ENCODE measurements around the gene CCR4.
"Not testable (repeated sequence)": the region's sequence is repeated elsewhere in the genome, so short reads cannot be mapped to it uniquely, and the experiment has no call there.

The CCR4 gene

GRCh38 chr3:32951410-32951811 is at the start of gene CCR4:
CCR4 (plus strand) TSS chr3:32951644; CDS start chr3:32953423, 1,779 bp downstream.
- no peak for DNase-seq

GRCh38 chr3:32902887-32903371 is 48.5 kb upstream of the CCR4 start:
- peak; percentile 65 for DNase-seq

GRCh38 chr3:32903953-32904352 is 47.5 kb upstream of the CCR4 start:
- DNase-seq = no peak

GRCh38 chr3:32909999-32910398 is 41.4 kb upstream of the CCR4 start:
- DNase-seq = no peak

GRCh38 chr3:32910954-32911353 is 40.5 kb upstream of the CCR4 start:
- DNase-seq = no peak

- DNase-seq = no peak
Observed at GRCh38 chr3:32912046-32912445, 39.4 kb upstream of the CCR4 start.

GRCh38 chr3:32913790-32914446 is 37.5 kb upstream of the CCR4 start:
- DNase-seq = no peak

- no peak for DNase-seq
Observed at GRCh38 chr3:32919920-32920319, 31.5 kb upstream of the CCR4 start.

GRCh38 chr3:32922078-32922477 is 29.4 kb upstream of the CCR4 start:
- no peak for DNase-seq

GRCh38 chr3:32930161-32930560 is 21.3 kb upstream of the CCR4 start:
- no peak for DNase-seq

GRCh38 chr3:32931273-32931672 is 20.2 kb upstream of the CCR4 start:
- not testable (repeated sequence) for DNase-seq

GRCh38 chr3:32934150-32934742 is 17.2 kb upstream of the CCR4 start:
- DNase-seq = peak; percentile 24

- peak; percentile 54 for DNase-seq
Observed at GRCh38 chr3:32937331-32937730, 14.1 kb upstream of the CCR4 start.

GRCh38 chr3:32939531-32940284 is 11.7 kb upstream of the CCR4 start:
- DNase-seq = not testable (repeated sequence)

- no peak for DNase-seq
Observed at GRCh38 chr3:32940726-32941125, 10.7 kb upstream of the CCR4 start.

GRCh38 chr3:32945136-32945535 is 6.3 kb upstream of the CCR4 start:
- no peak for DNase-seq

GRCh38 chr3:32945598-32945997 is 5.8 kb upstream of the CCR4 start:
- DNase-seq = not testable (repeated sequence)

- DNase-seq = no peak
Observed at GRCh38 chr3:32946973-32947788, 4.3 kb upstream of the CCR4 start.

GRCh38 chr3:32947789-32948238 is 3.6 kb upstream of the CCR4 start:
- peak; percentile 83 for DNase-seq

- DNase-seq = peak; percentile 62
Observed at GRCh38 chr3:32948625-32949445, 2.6 kb upstream of the CCR4 start.

- no peak for DNase-seq
Observed at GRCh38 chr3:32950516-32950915, 928 bp upstream of the CCR4 start.
